Dedifferentiated amniotic fluid mesenchymal stem cell (primary cell): ENCODE results near the gene BAIAP2L1.

ENCODE experiments used
- DNase-seq: peaks from one replicate; pipeline ENCODE4 v3.0.0-alpha.2; 2016; ENCODE audit errors: extremely low spot score

BAIAP2L1 gene

GRCh38 chr7:98278936-98279335, 122.0 kb downstream of the BAIAP2L1 start:
- DNase-seq, result no peak

GRCh38 chr7:98278408-98278807, 122.5 kb downstream of the BAIAP2L1 start:
- no peak for DNase-seq

DNA sequence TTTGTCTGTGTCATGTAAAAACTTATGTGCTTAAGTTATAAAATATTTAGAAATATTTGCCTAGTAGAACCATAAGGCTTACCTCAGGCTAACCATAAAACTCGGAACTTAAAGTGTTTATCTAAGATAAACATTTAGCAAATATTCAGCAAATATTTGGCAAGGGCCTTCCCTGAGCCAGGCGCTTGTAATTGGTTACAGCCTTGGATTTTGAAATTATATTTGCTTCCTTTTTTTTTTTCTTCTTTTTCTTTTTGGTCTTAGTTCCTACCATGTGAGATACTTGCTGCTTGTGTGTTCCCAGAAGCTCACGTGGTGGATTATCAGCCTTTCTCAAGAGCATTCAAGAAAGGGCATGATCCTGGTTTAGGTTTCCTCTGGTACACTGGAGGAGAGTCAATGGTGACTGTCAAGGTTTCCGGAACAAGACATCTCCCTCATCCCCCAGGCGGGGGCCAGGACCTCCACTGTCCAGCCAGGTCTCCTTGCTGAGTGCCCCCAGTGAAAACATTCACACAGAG, 124.6 kb downstream of the BAIAP2L1 start:
- peak; percentile 48 for DNase-seq

DNA sequence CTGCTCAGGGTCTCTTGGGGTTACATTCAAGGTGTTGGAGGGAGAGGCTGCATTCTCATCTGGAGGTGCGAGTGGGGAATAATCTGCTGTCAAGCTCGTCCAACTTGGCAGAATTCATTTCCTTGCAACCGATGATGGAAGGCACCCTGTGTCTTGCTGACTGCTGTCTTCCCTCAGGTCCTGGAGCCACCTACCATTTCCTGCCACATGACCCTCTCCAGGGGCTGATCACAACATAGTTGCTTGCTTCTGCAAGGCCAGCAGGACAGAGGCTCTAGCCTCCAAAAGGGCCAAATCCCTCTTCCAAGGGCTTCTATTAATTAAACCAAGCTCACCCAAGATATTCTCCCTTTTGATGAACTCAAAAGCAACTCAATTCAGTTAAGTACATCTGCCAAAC, 133.6 kb downstream of the BAIAP2L1 start:
- no peak for DNase-seq

DNA sequence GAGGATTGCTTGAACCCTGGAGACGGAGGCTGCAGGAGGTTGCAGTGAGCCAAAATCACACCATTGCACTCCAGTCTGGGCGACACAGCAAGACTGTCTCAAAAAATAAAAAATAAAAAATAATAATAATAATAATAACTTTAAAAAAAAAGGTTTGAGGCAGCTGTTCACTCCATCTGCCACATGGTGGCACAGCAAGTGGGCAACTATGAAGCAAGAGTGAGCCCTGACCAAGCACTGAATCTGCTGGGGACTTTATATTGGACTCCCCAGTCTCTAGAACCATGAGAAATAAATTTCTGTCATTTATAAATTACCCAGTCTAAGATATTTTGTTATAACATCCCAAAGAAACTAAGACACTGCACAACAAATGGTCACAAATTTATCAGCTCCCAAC, 134.1 kb downstream of the BAIAP2L1 start:
- peak; percentile 29 for DNase-seq

- DNase-seq, result no peak
Measured at GRCh38 chr7:98265841-98266271, 135.0 kb downstream of the BAIAP2L1 start.

DNA sequence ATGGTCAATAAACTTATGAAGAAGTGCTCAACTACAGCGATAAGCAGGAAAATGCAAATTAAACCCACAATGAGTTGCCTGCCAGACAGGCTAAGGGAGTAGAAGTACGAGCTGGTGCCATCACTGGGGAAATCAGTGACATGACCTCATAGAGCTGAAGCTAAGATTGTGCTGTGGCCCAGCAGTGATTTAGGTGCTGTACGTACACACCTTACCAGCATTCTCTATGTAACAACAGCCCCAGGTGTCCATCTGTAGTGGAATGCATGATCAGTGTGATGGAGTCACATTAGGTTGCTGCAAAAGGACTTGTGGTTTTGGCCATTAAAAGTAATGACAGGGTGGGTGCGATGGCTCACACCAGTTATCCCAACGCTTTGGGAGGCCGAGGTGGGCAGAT, 143.2 kb downstream of the BAIAP2L1 start:
- DNase-seq, result no peak

GRCh38 chr7:98256431-98256830, 144.5 kb downstream of the BAIAP2L1 start:
- no peak for DNase-seq

- DNase-seq, result no peak
Measured at GRCh38 chr7:98254951-98255610, 145.8 kb downstream of the BAIAP2L1 start.

GRCh38 chr7:98254516-98254915, 146.4 kb downstream of the BAIAP2L1 start:
- DNase-seq, result no peak

DNA sequence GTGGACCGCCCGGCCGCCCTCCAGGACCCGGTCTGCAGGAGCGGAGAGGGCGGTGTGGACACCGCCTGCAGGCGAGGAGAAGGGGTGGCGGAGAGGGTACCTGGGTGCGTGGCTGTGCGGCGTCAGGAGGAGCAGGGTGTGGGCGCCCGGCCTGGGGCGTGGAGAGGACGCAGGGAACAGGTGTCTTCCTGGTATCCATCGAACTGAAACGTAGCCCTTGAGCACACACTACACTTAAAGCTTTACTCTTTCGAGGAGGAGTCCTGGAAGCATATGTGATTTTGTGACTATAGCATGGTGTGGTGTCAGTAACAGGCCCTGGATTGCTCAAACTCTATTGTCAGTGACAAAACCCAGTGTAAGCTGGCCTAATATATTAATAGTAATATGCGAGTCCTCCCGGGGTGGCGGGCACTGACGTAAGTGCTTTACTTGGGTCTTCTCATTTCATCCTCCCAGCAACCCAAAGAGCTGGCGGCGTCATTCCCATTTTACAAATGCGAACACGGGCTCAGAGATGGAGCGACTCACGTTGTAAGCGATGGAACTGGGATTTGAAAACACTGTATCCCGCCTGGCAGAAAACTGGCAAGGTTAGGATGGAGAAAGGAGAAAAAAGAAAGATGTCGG, 148.3 kb downstream of the BAIAP2L1 start:
- no peak for DNase-seq

GRCh38 chr7:98251601-98252424, 149.1 kb downstream of the BAIAP2L1 start, which contains the start of gene TECPR1:
TSS of gene TECPR1 (minus strand) at chr7:98252232. CDS start at chr7:98246146, 6,086 bp downstream.
- DNase-seq, result peak; percentile 88

- no peak for DNase-seq
Measured at GRCh38 chr7:98251231-98251600, 149.7 kb downstream of the BAIAP2L1 start.

- DNase-seq, result no peak
Measured at GRCh38 chr7:98250789-98251188, 150.1 kb downstream of the BAIAP2L1 start.

GRCh38 chr7:98249106-98249505, 151.8 kb downstream of the BAIAP2L1 start:
- no peak for DNase-seq

- DNase-seq, result no peak
Measured at GRCh38 chr7:98248156-98248555, 152.7 kb downstream of the BAIAP2L1 start.

GRCh38 chr7:98244871-98245270, 156.0 kb downstream of the BAIAP2L1 start:
- DNase-seq, result no peak

- DNase-seq, result no peak
Measured at GRCh38 chr7:98242934-98243333, 158.0 kb downstream of the BAIAP2L1 start.

GRCh38 chr7:98242342-98242741, 158.5 kb downstream of the BAIAP2L1 start:
- no peak for DNase-seq

DNA sequence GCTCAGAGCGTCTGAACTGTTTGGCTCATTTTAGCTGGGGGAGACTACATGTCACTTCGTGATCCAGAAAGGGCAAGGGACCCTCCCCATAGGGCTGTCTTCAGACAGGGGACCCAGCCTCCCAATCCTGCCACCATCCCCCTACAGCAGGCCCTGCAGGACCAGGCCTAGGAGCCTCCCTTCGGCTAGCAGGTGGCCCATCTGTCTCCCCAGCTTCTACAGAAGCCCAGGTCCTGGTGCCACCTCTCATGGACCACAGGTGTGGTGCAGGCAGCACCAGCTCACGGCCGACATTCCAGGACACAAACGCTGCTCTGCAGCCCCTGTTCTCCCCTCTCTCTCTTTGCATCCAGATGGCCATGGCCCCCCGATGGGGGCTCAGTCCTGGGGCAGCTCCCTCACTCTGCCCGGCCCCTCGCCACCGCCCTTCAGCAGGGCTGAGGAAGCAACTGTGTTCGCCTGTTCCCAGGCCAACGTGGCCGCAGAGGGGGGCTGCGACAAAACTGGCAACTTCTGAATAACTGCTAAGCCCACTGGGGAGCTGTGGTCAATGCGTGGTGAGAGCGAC, 159.1 kb downstream of the BAIAP2L1 start:
- no peak for DNase-seq
